SU-DHL-6 (cell line): ENCODE data around the gene MYCBPAP.

Experiments used
- H2AFZ ChIP-seq: fragments of 200-600 bp; sonication (generic); 2 replicates; pipeline ENCODE4 v1.6.1; 2014; ENCODE audit warnings: low read depth, mild to moderate bottlenecking, moderate library complexity, mixed read lengths, antibody characterized with exemption, low read length; ENCODE audit not compliant: severe bottlenecking
- H3F3A ChIP-seq: fragments of 200-600 bp; shearing (Covaris generic); 2 replicates; pipeline ENCODE4 v1.6.0; 2016; ENCODE audit warnings: antibody characterized with exemption, mild to moderate bottlenecking; ENCODE audit not compliant: insufficient read depth
- H3K27ac ChIP-seq: fragments of 200-600 bp; sonication (generic); 2 replicates; pipeline ENCODE4 v1.5.1; 2016; ENCODE audit warnings: low read depth, mild to moderate bottlenecking, low read length, moderate library complexity, mixed read lengths
- H3K27me3 ChIP-seq: fragments of 200-600 bp; sonication (generic), shearing (Covaris generic); 2 replicates; pipeline ENCODE4 v1.6.0; 2014; ENCODE audit warnings: mild to moderate bottlenecking, low read length
- H3K36me3 ChIP-seq: fragments of 200-600 bp; sonication (generic); 2 replicates; pipeline ENCODE4 v1.6.1; 2014; ENCODE audit warnings: mild to moderate bottlenecking, low read length, mixed read lengths
- H3K4me2 ChIP-seq: fragments of 300-600, 200-600 bp; shearing (Covaris generic), sonication (generic); 2 replicates; pipeline ENCODE4 v1.6.0; 2014; ENCODE audit warnings: low read length, low read depth, mild to moderate bottlenecking; ENCODE audit not compliant: poor library complexity, severe bottlenecking
- H3K4me3 ChIP-seq: fragments of 200-600 bp; sonication (generic); 2 replicates; pipeline ENCODE4 v1.5.1; 2014; ENCODE audit warnings: antibody characterized with exemption, low read length, mild to moderate bottlenecking, mixed read lengths; ENCODE audit not compliant: insufficient read depth, poor library complexity, severe bottlenecking
- H3K79me2 ChIP-seq: fragments of 200-600 bp; sonication (generic); 2 replicates; pipeline ENCODE4 v1.6.1; 2014; ENCODE audit warnings: mild to moderate bottlenecking, low read length, moderate library complexity; ENCODE audit not compliant: insufficient read depth
- H3K9ac ChIP-seq: fragments of 200-600 bp; sonication (generic); 2 replicates; pipeline ENCODE4 v1.7.0; 2014; ENCODE audit warnings: mild to moderate bottlenecking, low read length
- H3K9me2 ChIP-seq: fragments of 200-600 bp; sonication (generic); replicated peaks from 2 replicates; pipeline ENCODE4 v1.6.1; 2014; ENCODE audit warnings: low read length; ENCODE audit not compliant: insufficient read depth
- H3K9me3 ChIP-seq: fragments of 200-600 bp; sonication (generic); 2 replicates; pipeline ENCODE4 v1.6.1; 2014; ENCODE audit warnings: low read length, mixed read lengths; ENCODE audit not compliant: insufficient read depth
- H4K20me1 ChIP-seq: fragments of 200-600 bp; sonication (generic); 2 replicates; pipeline ENCODE4 v1.6.1; 2014; ENCODE audit warnings: low read depth, mild to moderate bottlenecking, antibody characterized with exemption, low read length, moderate library complexity, mixed read lengths
- EZH2phosphoT487 ChIP-seq: fragments of 200-600 bp; sonication (generic), shearing (Covaris generic); conservative IDR thresholded peaks from 2 replicates; pipeline ENCODE4 v1.6.1; 2018; ENCODE audit warnings: mild to moderate bottlenecking, antibody characterized with exemption, low read length, moderate library complexity, mixed read lengths
- TF ChIP-seq, protein P1 (sequence below): fragments of 200-600 bp; sonication (generic); IDR thresholded peaks from one replicate; pipeline ENCODE4 v1.5.1; 2017; ENCODE audit warnings: antibody characterized with exemption, mild to moderate bottlenecking, low read length, moderate library complexity; ENCODE audit not compliant: insufficient read depth, poor library complexity, severe bottlenecking

MYCBPAP gene

GRCh38 chr17:50529849-50530248 lies 21.6 kb downstream of the MYCBPAP start:
- no peak overlapping the region for H3K4me3 ChIP-seq
- no peaks in the 10 kb centered on the region for H3K27me3 ChIP-seq
- TF ChIP-seq EZH2phosphoT487: no peak
- H3K9me3 ChIP-seq: no peaks in the 10 kb centered on the region
- H3K27ac ChIP-seq: no peak overlapping the region
- no peak overlapping the region for H3K9ac ChIP-seq
- H3K36me3 ChIP-seq: no peaks in the 10 kb centered on the region
- no peaks in the 10 kb centered on the region for H3K79me2 ChIP-seq
- no peaks in the 10 kb centered on the region for H4K20me1 ChIP-seq
- H3F3A ChIP-seq: no peaks in the 10 kb centered on the region
- no peaks in the 10 kb centered on the region for H3K9me2 ChIP-seq
- no peak overlapping the region for H2AFZ ChIP-seq
- no peak overlapping the region for H3K4me2 ChIP-seq

DNA sequence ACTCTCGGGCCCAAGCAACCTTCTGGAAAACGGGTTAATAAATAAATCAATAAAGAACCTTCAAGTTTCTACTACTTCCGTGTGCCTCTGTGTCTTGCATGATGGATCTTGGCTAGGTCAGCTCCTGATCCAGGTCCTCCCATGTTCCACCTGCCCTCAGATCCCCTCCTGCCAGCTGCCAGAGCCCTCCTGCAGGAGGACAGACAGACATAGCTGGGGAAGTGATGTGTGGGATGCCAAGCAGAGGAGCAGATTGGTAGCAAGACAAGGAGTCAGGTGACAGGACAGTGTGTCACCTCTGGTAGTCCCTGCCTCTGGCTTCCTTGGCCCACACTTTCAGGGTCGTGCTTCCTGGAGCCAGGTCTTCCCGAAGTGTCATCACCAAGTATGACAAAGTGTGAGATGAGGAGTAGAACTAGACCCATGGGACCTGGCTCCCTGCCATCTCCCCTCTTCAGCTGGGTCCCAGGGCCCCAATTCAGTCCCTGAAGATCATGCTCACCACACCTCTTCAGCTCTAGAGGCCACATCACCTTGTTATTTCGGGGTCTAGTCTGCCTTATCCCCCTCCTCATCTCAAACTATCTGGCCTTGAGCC lies 23.3 kb downstream of the MYCBPAP start:
- H3K9me3 ChIP-seq: no peaks in the 10 kb centered on the region
- H2AFZ ChIP-seq: no peak overlapping the region
- no peaks in the 10 kb centered on the region for H4K20me1 ChIP-seq
- no peaks in the 10 kb centered on the region for H3K36me3 ChIP-seq
- H3F3A ChIP-seq: no peaks in the 10 kb centered on the region
- no peak overlapping the region for H3K4me3 ChIP-seq
- H3K27me3 ChIP-seq: no peaks in the 10 kb centered on the region
- no peaks in the 10 kb centered on the region for H3K9me2 ChIP-seq
- H3K79me2 ChIP-seq: no peaks in the 10 kb centered on the region
- TF ChIP-seq EZH2phosphoT487: no peak
- TF ChIP-seq, protein P1, sequence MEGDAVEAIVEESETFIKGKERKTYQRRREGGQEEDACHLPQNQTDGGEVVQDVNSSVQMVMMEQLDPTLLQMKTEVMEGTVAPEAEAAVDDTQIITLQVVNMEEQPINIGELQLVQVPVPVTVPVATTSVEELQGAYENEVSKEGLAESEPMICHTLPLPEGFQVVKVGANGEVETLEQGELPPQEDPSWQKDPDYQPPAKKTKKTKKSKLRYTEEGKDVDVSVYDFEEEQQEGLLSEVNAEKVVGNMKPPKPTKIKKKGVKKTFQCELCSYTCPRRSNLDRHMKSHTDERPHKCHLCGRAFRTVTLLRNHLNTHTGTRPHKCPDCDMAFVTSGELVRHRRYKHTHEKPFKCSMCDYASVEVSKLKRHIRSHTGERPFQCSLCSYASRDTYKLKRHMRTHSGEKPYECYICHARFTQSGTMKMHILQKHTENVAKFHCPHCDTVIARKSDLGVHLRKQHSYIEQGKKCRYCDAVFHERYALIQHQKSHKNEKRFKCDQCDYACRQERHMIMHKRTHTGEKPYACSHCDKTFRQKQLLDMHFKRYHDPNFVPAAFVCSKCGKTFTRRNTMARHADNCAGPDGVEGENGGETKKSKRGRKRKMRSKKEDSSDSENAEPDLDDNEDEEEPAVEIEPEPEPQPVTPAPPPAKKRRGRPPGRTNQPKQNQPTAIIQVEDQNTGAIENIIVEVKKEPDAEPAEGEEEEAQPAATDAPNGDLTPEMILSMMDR: no peak
- H3K27ac ChIP-seq: no peak overlapping the region
- no peak overlapping the region for H3K4me2 ChIP-seq
- no peak overlapping the region for H3K9ac ChIP-seq

- Histone ChIP-seq H3K79me2 (no peaks in the 10 kb centered on the region), H3K36me3 (no peaks in the 10 kb centered on the region), H4K20me1 (no peaks in the 10 kb centered on the region), H3F3A (no peaks in the 10 kb centered on the region), H3K4me2 (no peak within 1 kb of the TSS), H3K9me3 (no peaks in the 10 kb centered on the region), H3K9ac (no peak within 1 kb of the TSS), H3K9me2 (no peaks in the 10 kb centered on the region), H3K27me3 (no peaks in the 10 kb centered on the region), H2AFZ (no peak within 1 kb of the TSS), H3K4me3 (no peak within 1 kb of the TSS), H3K27ac (no peak within 1 kb of the TSS)
- TF ChIP-seq, protein P1: no peak
- no peak for TF ChIP-seq EZH2phosphoT487
Observed at GRCh38 chr17:50532452-50533024, 24.3 kb downstream of the MYCBPAP start, which contains the start of gene EPN3. EPN3 (plus strand) TSS chr17:50532735; CDS start chr17:50536557, 3,822 bp downstream.

GRCh38 chr17:50533185-50533584 lies 24.9 kb downstream of the MYCBPAP start:
- H3K4me3 ChIP-seq: no peak overlapping the region
- H3F3A ChIP-seq: no peaks in the 10 kb centered on the region
- no peaks in the 10 kb centered on the region for H3K79me2 ChIP-seq
- no peak overlapping the region for H3K4me2 ChIP-seq
- no peaks in the 10 kb centered on the region for H4K20me1 ChIP-seq
- H3K9me2 ChIP-seq: no peaks in the 10 kb centered on the region
- no peak overlapping the region for H3K27ac ChIP-seq
- TF ChIP-seq, protein P1: no peak
- no peak for TF ChIP-seq EZH2phosphoT487
- no peak overlapping the region for H2AFZ ChIP-seq
- H3K9me3 ChIP-seq: no peaks in the 10 kb centered on the region
- H3K36me3 ChIP-seq: no peaks in the 10 kb centered on the region
- no peak overlapping the region for H3K9ac ChIP-seq
- no peaks in the 10 kb centered on the region for H3K27me3 ChIP-seq
